Right atrium auricular region (tissue), 2 donors: ENCODE results near the gene ROBO4. TPM values are rescaled to one million over a fixed set of nuclear protein-coding genes. Genes with fewer than 3 reads are reported as not detected.
A peak's percentile ranks its signal among the peaks of the same experiment; 100 is the strongest.

Source experiments
- DNase-seq: peaks from one replicate; pipeline ENCODE4 v3.0.0-alpha.2; 2019; ENCODE audit warnings: low spot score
- H3K27ac ChIP-seq, 2 donors: fragments of 200-600 bp; sonication (generic); 1 replicate in 1 of 2; 2 replicates in 1 of 2; pipeline ENCODE4 v1.5.1; 2016 to 2019
- H3K27me3 ChIP-seq, 2 donors: fragments of 200-600 bp; sonication (generic); one replicate each; pipeline versions ENCODE4 v1.5.1 to v1.6.0; 2017 to 2019
- H3K36me3 ChIP-seq: fragments of 200-600 bp; sonication (generic); one replicate; pipeline ENCODE4 v1.5.1; 2016
- H3K4me1 ChIP-seq, 2 donors: fragments of 200-600 bp; sonication (generic); one replicate each; pipeline versions ENCODE4 v1.5.1 to v1.6.0; 2017 to 2019
- H3K4me3 ChIP-seq, 2 donors: fragments of 200-600 bp; sonication (generic); 1 replicate in 1 of 2; 2 replicates in 1 of 2; pipeline ENCODE4 v1.5.1; 2017 to 2019; ENCODE audit warnings: mild to moderate bottlenecking in 1 of 2, moderate library complexity in 1 of 2
- H3K9me3 ChIP-seq, 2 donors: fragments of 200-600 bp; sonication (generic); one replicate each; pipeline ENCODE4 v1.5.1; 2019
- CTCF ChIP-seq, 2 donors: fragments of 200-600 bp; sonication (generic); IDR thresholded peaks; one replicate each; pipeline ENCODE4 v1.5.1; 2019; ENCODE audit warnings: antibody characterized with exemption in 2 of 2
- total RNA-seq, 2 donors: library from RNA; depleted of rRNA; stranded (reverse); fragments of >200 nt; gene quantifications; one replicate each; pipeline ENCODE4 v1.1.0, GENCODE V29; 2016

ROBO4 gene
- total RNA-seq, 2 donors from 2014 or later, result 16.2 to 21.6 TPM

- Histone ChIP-seq H3K9me3 (no peaks in the 10 kb centered on the region), H3K4me1 (peaks cover 0 to 62% of the 10 kb centered on the region in 2 donors), H3K27ac (peak overlapping the region; percentile 6 to 55), H3K4me3 (no peak overlapping the region), H3K36me3 (peaks cover 5% of the 10 kb centered on the region), H3K27me3 (no peaks in the 10 kb centered on the region)
- DNase-seq, result peak; percentile 59
- peak in 1 of 2 donors; percentile 16 for TF ChIP-seq CTCF (IDR thresholded peaks at IDR 0.05)
Observed at GRCh38 chr11:124891373-124891861, 6.2 kb downstream of the ROBO4 start.

GRCh38 chr11:124890683-124891372 is 6.8 kb downstream of the ROBO4 start:
- peak; percentile 56 for DNase-seq
- TF ChIP-seq CTCF (IDR thresholded peaks at IDR 0.05), result no peak
- H3K27ac ChIP-seq, result peak overlapping the region; percentile 6 to 55
- H3K4me3 ChIP-seq, result no peak overlapping the region
- peaks cover 0 to 59% of the 10 kb centered on the region in 2 donors for H3K4me1 ChIP-seq
- no peaks in the 10 kb centered on the region for H3K27me3 ChIP-seq
- H3K9me3 ChIP-seq, result no peaks in the 10 kb centered on the region
- peaks cover 5% of the 10 kb centered on the region for H3K36me3 ChIP-seq

GRCh38 chr11:124890151-124890550 is 7.5 kb downstream of the ROBO4 start:
- H3K4me3 ChIP-seq, result no peak overlapping the region
- DNase-seq, result no peak
- no peaks in the 10 kb centered on the region for H3K9me3 ChIP-seq
- no peak for TF ChIP-seq CTCF (IDR thresholded peaks at IDR 0.05)
- H3K4me1 ChIP-seq, result peaks cover 0 to 59% of the 10 kb centered on the region in 2 donors
- H3K27me3 ChIP-seq, result no peaks in the 10 kb centered on the region
- H3K27ac ChIP-seq, result no peak overlapping the region
- peaks cover 5% of the 10 kb centered on the region for H3K36me3 ChIP-seq

GRCh38 chr11:124889191-124890091 is 8.2 kb downstream of the ROBO4 start:
- H3K27ac ChIP-seq, result no peak overlapping the region

GRCh38 chr11:124887667-124888013 is 10.0 kb downstream of the ROBO4 start:
- no peak overlapping the region for H3K27ac ChIP-seq

More at GRCh38 chr11:124889191-124890091, 8.2 kb downstream of the ROBO4 start:
- H3K9me3 ChIP-seq, result no peaks in the 10 kb centered on the region
- no peaks in the 10 kb centered on the region for H3K27me3 ChIP-seq
- peaks cover 0 to 54% of the 10 kb centered on the region in 2 donors for H3K4me1 ChIP-seq
- no peak overlapping the region for H3K4me3 ChIP-seq
- H3K36me3 ChIP-seq, result peaks cover 5% of the 10 kb centered on the region
- peak; percentile 56 for DNase-seq
- no peak for TF ChIP-seq CTCF (IDR thresholded peaks at IDR 0.05)

More at GRCh38 chr11:124887667-124888013, 10.0 kb downstream of the ROBO4 start:
- H3K27me3 ChIP-seq, result no peaks in the 10 kb centered on the region
- DNase-seq, result no peak
- no peaks in the 10 kb centered on the region for H3K36me3 ChIP-seq
- no peaks in the 10 kb centered on the region for H3K9me3 ChIP-seq
- no peak overlapping the region for H3K4me3 ChIP-seq
- TF ChIP-seq CTCF (IDR thresholded peaks at IDR 0.05), result no peak
- H3K4me1 ChIP-seq, result peaks cover 0 to 47% of the 10 kb centered on the region in 2 donors
